Skin epidermis (tissue), 12 donors: ENCODE measurements around the gene ZNF362.

Source experiments
- H3K27ac ChIP-seq, 21 experiments: fragments of 200-600 bp; sonication (generic) in 11 of 21; one replicate each; pipeline ENCODE4 v1.5.0; 2020; ENCODE audit warnings: mild to moderate bottlenecking in 3 of 21, inconsistent platforms in 2 of 21, moderate library complexity in 2 of 21
- H3K4me3 ChIP-seq, 7 experiments: fragments of 200-600 bp; sonication (generic) in 2 of 7; one replicate each; pipeline ENCODE4 v1.5.0; 2020; ENCODE audit warnings: inconsistent platforms in 2 of 7, mild to moderate bottlenecking in 2 of 7, moderate library complexity in 1 of 7

ZNF362 gene

GRCh38 chr1:33319949-33320618, 63.8 kb downstream of the ZNF362 start:
- Histone ChIP-seq H3K27ac (peak overlapping the region in 2 of 21 experiments; percentile 22 to 57), H3K4me3 (no peak overlapping the region)

GRCh38 chr1:33320619-33321165, 64.4 kb downstream of the ZNF362 start, which contains the start of gene A3GALT2:
Gene A3GALT2, minus strand, starts transcription at chr1:33321098. Its CDS starts 0 bp downstream, at chr1:33321098.
- no peak within 1 kb of the TSS for H3K4me3 ChIP-seq
- H3K27ac ChIP-seq = peak within 1 kb of the TSS in 2 of 21 experiments; percentile 22 to 57

- no peak overlapping the region for H3K27ac ChIP-seq
- no peak overlapping the region for H3K4me3 ChIP-seq
Measured at GRCh38 chr1:33321178-33321577, 64.9 kb downstream of the ZNF362 start.

GRCh38 chr1:33322109-33322508, 65.8 kb downstream of the ZNF362 start:
- no peak overlapping the region for H3K27ac ChIP-seq
- H3K4me3 ChIP-seq = no peak overlapping the region

- no peak overlapping the region for H3K27ac ChIP-seq
Measured at GRCh38 chr1:33322870-33323585, 66.7 kb downstream of the ZNF362 start.

GRCh38 chr1:33323663-33324477, 67.6 kb downstream of the ZNF362 start:
- Histone ChIP-seq H3K4me3 (no peak overlapping the region), H3K27ac (peak overlapping the region in 2 of 21 experiments; percentile 15 to 26)

More at GRCh38 chr1:33322870-33323585, 66.7 kb downstream of the ZNF362 start:
- no peak overlapping the region for H3K4me3 ChIP-seq

GRCh38 chr1:33324677-33325575, 68.6 kb downstream of the ZNF362 start:
- no peak overlapping the region for H3K4me3 ChIP-seq
- H3K27ac ChIP-seq = peak overlapping the region in 2 of 21 experiments; percentile 48 to 77

- peak overlapping the region in 1 of 21 experiments; percentile 52 for H3K27ac ChIP-seq
- H3K4me3 ChIP-seq = no peak overlapping the region
Measured at GRCh38 chr1:33326785-33327184, 70.5 kb downstream of the ZNF362 start.

- Histone ChIP-seq H3K27ac (peak overlapping the region in 3 of 21 experiments; percentile 25 to 39 (median 32)), H3K4me3 (no peak overlapping the region)
Measured at GRCh38 chr1:33327587-33328325, 71.5 kb downstream of the ZNF362 start.

GRCh38 chr1:33328817-33329216, 72.5 kb downstream of the ZNF362 start:
- peak overlapping the region in 2 of 21 experiments; percentile 4 to 18 for H3K27ac ChIP-seq
- no peak overlapping the region for H3K4me3 ChIP-seq

GRCh38 chr1:33329600-33330305, 73.5 kb downstream of the ZNF362 start:
- Histone ChIP-seq H3K27ac (no peak overlapping the region), H3K4me3 (no peak overlapping the region)

- no peak overlapping the region for H3K27ac ChIP-seq
Measured at GRCh38 chr1:33330361-33330890, 74.1 kb downstream of the ZNF362 start.

GRCh38 chr1:33330906-33331305, 74.6 kb downstream of the ZNF362 start:
- no peak overlapping the region for H3K4me3 ChIP-seq
- H3K27ac ChIP-seq = no peak overlapping the region

More at GRCh38 chr1:33330361-33330890, 74.1 kb downstream of the ZNF362 start:
- H3K4me3 ChIP-seq = no peak overlapping the region

- H3K27ac ChIP-seq = peak overlapping the region in 7 of 21 experiments; percentile 0 to 81 (median 45)
- no peak overlapping the region for H3K4me3 ChIP-seq
Measured at GRCh38 chr1:33331444-33332356, 75.4 kb downstream of the ZNF362 start.

GRCh38 chr1:33332357-33332789, 76.1 kb downstream of the ZNF362 start:
- Histone ChIP-seq H3K27ac (peak overlapping the region in 13 of 21 experiments; percentile 10 to 81 (median 60)), H3K4me3 (no peak overlapping the region)

- Histone ChIP-seq H3K27ac (peak overlapping the region in 12 of 21 experiments; percentile 18 to 81 (median 62)), H3K4me3 (no peak overlapping the region)
Measured at GRCh38 chr1:33332881-33333280, 76.6 kb downstream of the ZNF362 start.
